HL-60 (cell line): Measurements from ENCODE around the gene METAP2.

Source experiments
- DNase-seq, 2 experiments: peaks; one replicate each; pipeline ENCODE4 v3.0.0-alpha.2; 2010 to 2020; ENCODE audit warnings: low read depth in 1 of 2, low spot score in 1 of 2
- H3K27ac ChIP-seq: fragments of 250-450 bp; sonication (Bioruptor Pico); replicated peaks from 2 replicates; pipeline ENCODE4 v1.5.1; 2020; ENCODE audit warnings: mild to moderate bottlenecking, moderate library complexity
- H3K27me3 ChIP-seq: fragments of 250-450 bp; sonication (Bioruptor Pico); 2 replicates; pipeline ENCODE4 v1.5.1; 2021; ENCODE audit warnings: mild to moderate bottlenecking, moderate library complexity; ENCODE audit not compliant: insufficient read depth, poor library complexity, severe bottlenecking
- H3K4me3 ChIP-seq: replicated peaks from 2 replicates; pipeline ENCODE4 v1.5.1; 2011; ENCODE audit warnings: mild to moderate bottlenecking, control low read depth, low read length; ENCODE audit not compliant: insufficient read depth
- CTCF ChIP-seq: IDR thresholded peaks from one replicate; pipeline ENCODE4 v1.5.1; 2011; ENCODE audit warnings: low read length, control low read depth, inconsistent platforms; ENCODE audit not compliant: insufficient read depth
- GABPA ChIP-seq: IDR thresholded peaks from 2 replicates; pipeline ENCODE4 v1.6.1; 2012; ENCODE audit warnings: low read depth
- POLR2AphosphoS5 ChIP-seq: IDR thresholded peaks from 2 replicates; pipeline ENCODE4 v1.6.1; 2012; ENCODE audit warnings: low read depth
- SPI1 ChIP-seq: IDR thresholded peaks from 2 replicates; pipeline ENCODE4 v1.6.1; 2012; ENCODE audit warnings: low read depth, mild to moderate bottlenecking, borderline replicate concordance
- TF ChIP-seq, protein P1 (sequence below): IDR thresholded peaks from 2 replicates; pipeline ENCODE4 v1.6.1; 2012; ENCODE audit warnings: low read depth; ENCODE audit not compliant: insufficient replicate concordance

The METAP2 gene

GRCh38 chr12:95545303-95545702 is 71.4 kb downstream of the METAP2 start:
- Histone ChIP-seq H3K27ac (no peak overlapping the region), H3K27me3 (peaks cover 11% of the 10 kb centered on the region), H3K4me3 (no peak overlapping the region)
- no peak for DNase-seq
- TF ChIP-seq GABPA (no peak), POLR2AphosphoS5 (no peak), SPI1 (no peak), CTCF (no peak)
- TF ChIP-seq, protein P1, sequence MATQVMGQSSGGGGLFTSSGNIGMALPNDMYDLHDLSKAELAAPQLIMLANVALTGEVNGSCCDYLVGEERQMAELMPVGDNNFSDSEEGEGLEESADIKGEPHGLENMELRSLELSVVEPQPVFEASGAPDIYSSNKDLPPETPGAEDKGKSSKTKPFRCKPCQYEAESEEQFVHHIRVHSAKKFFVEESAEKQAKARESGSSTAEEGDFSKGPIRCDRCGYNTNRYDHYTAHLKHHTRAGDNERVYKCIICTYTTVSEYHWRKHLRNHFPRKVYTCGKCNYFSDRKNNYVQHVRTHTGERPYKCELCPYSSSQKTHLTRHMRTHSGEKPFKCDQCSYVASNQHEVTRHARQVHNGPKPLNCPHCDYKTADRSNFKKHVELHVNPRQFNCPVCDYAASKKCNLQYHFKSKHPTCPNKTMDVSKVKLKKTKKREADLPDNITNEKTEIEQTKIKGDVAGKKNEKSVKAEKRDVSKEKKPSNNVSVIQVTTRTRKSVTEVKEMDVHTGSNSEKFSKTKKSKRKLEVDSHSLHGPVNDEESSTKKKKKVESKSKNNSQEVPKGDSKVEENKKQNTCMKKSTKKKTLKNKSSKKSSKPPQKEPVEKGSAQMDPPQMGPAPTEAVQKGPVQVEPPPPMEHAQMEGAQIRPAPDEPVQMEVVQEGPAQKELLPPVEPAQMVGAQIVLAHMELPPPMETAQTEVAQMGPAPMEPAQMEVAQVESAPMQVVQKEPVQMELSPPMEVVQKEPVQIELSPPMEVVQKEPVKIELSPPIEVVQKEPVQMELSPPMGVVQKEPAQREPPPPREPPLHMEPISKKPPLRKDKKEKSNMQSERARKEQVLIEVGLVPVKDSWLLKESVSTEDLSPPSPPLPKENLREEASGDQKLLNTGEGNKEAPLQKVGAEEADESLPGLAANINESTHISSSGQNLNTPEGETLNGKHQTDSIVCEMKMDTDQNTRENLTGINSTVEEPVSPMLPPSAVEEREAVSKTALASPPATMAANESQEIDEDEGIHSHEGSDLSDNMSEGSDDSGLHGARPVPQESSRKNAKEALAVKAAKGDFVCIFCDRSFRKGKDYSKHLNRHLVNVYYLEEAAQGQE = no peak

DNA sequence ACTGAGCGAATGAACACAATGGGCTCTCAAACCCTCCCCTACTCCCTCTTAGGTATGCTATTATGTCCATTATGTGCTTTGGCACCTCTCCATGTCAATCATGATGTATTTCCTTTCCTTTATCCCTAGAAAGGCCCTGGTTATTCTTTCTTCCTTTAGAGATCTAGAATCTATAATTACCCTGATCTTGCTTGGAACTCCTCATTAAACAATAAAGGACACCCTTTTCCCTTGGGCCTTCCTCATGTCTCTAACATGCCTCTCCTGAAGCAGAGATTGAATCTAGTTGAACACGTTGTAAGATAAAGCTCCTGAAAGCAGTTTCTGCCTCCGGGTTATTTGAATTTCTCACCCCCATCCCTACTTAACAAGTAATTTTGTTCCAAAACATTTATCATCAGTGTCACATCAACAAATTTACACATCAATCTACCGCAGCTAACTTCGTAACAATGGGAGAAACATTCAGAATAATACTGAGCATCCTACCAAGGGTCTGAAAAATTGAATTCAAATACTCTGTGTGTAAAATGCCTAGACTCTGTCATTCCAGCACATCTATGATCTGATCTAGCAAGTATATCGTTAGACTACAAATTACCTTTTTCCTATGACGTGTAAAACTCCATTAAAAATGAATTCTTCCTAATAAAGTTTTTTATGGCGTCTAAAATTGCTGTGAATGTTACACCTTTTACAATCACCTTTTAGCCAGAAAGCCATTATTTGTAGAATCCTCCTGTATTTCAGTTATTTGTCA is 72.0 kb downstream of the METAP2 start:
- H3K27ac ChIP-seq = no peak overlapping the region
- no peak for DNase-seq
- H3K4me3 ChIP-seq = no peak overlapping the region
- TF ChIP-seq SPI1 (no peak), CTCF (no peak), GABPA (no peak), POLR2AphosphoS5 (no peak)
- TF ChIP-seq, protein P1 = no peak
- peaks cover 11% of the 10 kb centered on the region for H3K27me3 ChIP-seq

DNA sequence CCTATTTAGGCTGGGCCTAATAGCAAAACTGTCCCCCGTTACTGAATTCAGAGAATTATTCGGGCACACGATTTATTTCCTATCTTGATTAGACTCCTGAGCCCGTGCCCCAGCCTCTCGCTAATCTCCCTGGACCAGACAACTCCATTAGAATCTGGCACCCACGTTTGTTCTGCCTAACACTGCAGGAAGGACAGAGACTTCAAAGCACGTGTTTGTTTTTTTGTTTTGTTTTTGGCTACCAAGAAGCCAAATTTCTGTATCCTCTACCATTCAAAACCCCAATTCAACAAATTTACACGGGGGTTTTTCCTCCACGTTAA is 72.5 kb downstream of the METAP2 start:
- H3K27me3 ChIP-seq = peaks cover 11% of the 10 kb centered on the region
- no peak overlapping the region for H3K27ac ChIP-seq
- TF ChIP-seq POLR2AphosphoS5 (no peak), GABPA (no peak), CTCF (no peak), SPI1 (no peak)
- TF ChIP-seq, protein P1 = no peak
- no peak overlapping the region for H3K4me3 ChIP-seq
- no peak for DNase-seq
